A673 (cell line): ENCODE results near the gene TECPR2. TPM values are rescaled to one million over a fixed set of nuclear protein-coding genes. Genes with fewer than 3 reads are reported as not detected.
"Not testable (repeated sequence)": the region's sequence is repeated elsewhere in the genome, so short reads cannot be mapped to it uniquely, and the experiment has no call there.

ENCODE experiments used
- BruUV-seq: library from RNA; stranded (reverse); fragments of 400-500 nt; replicated peaks from 2 replicates; lab custom pipeline; 2021; lab: Mats Ljungman, UMichigan
- CTCF ChIA-PET: fragments of 300-600 bp; sonication (Branson Sonifier 250); formaldehyde crosslinking; loops from one replicate; lab custom pipeline; 2022; ENCODE audit warnings: antibody characterized with exemption; lab: Charles Lee
- POLR2A ChIA-PET: fragments of 300-600 bp; sonication (Branson Sonifier 250); formaldehyde crosslinking; loops from one replicate; lab custom pipeline; 2022; ENCODE audit warnings: antibody characterized with exemption; ENCODE audit not compliant: low non-redundant PET; lab: Charles Lee
- DNase-seq: peaks from one replicate; pipeline ENCODE4 v3.0.0-alpha.2; 2015; ENCODE audit warnings: low spot score
- H3K27ac ChIP-seq: fragments of 200-600 bp; sonication (generic); 2 replicates; pipeline ENCODE4 v1.5.1; 2016; ENCODE audit warnings: mixed run types, low read depth, mild to moderate bottlenecking, mixed read lengths, antibody characterized with exemption, low read length; ENCODE audit not compliant: poor library complexity, severe bottlenecking
- H3K27me3 ChIP-seq: fragments of 200-600 bp; sonication (generic); replicated peaks from 2 replicates; pipeline ENCODE4 v1.6.1; 2017; ENCODE audit warnings: mixed run types, low read depth, mild to moderate bottlenecking, mixed read lengths, antibody characterized with exemption, low read length; ENCODE audit not compliant: insufficient read depth, poor library complexity
- H3K36me3 ChIP-seq: fragments of 200-600 bp; sonication (generic); 2 replicates; pipeline ENCODE4 v1.6.1; 2016; ENCODE audit warnings: mixed run types, mild to moderate bottlenecking, mixed read lengths, antibody characterized with exemption, low read length; ENCODE audit not compliant: insufficient read depth, poor library complexity, severe bottlenecking
- H3K4me1 ChIP-seq: fragments of 200-600 bp; sonication (generic); 2 replicates; pipeline ENCODE4 v1.6.1; 2017; ENCODE audit warnings: mixed run types, mild to moderate bottlenecking, mixed read lengths, antibody characterized with exemption, low read length; ENCODE audit not compliant: insufficient read depth, poor library complexity, severe bottlenecking
- H3K4me3 ChIP-seq: fragments of 200-600 bp; sonication (generic); 2 replicates; pipeline ENCODE4 v1.5.1; 2016; ENCODE audit warnings: low read depth, mixed run types, mild to moderate bottlenecking, mixed read lengths, low read length; ENCODE audit not compliant: poor library complexity, severe bottlenecking
- H3K9me3 ChIP-seq: fragments of 200-600 bp; sonication (generic); 2 replicates; pipeline ENCODE4 v1.6.1; 2016; ENCODE audit warnings: mixed run types, low read depth, mild to moderate bottlenecking, mixed read lengths, antibody characterized with exemption, low read length; ENCODE audit not compliant: poor library complexity, severe bottlenecking
- CTCF ChIP-seq: fragments of 300-800, 200-600 bp; sonication (generic); conservative IDR thresholded peaks from 2 replicates; pipeline ENCODE4 v1.5.1; 2017; ENCODE audit warnings: low read depth, mild to moderate bottlenecking, antibody characterized with exemption, low read length, moderate library complexity, mixed read lengths
- EZH2 ChIP-seq: fragments of 200-600 bp; sonication (generic); IDR thresholded peaks from 2 replicates; pipeline ENCODE4 v1.6.1; 2017; ENCODE audit warnings: borderline replicate concordance, low read depth, mild to moderate bottlenecking, mixed read lengths, antibody characterized with exemption, low read length; ENCODE audit not compliant: poor library complexity, severe bottlenecking
- intact Hi-C: fragments of 100-400 bp; cut with micrococcal nuclease; formaldehyde crosslinking; loops from one replicate; pipeline ENCODE4 v1.10.0; 2022; ENCODE audit not compliant: unreplicated experiment
- total RNA-seq: library from RNA; stranded (reverse); gene quantifications from 2 replicates; pipeline ENCODE4 v1.2.3, GENCODE V29; 2021

The TECPR2 gene
- total RNA-seq, 1 experiment from 2014 or later: 22.1 TPM

GRCh38 chr14:102345232-102345631 is 17.5 kb upstream of the TECPR2 start:
- H3K4me1 ChIP-seq: no peaks in the 10 kb centered on the region
- no peaks in the 10 kb centered on the region for H3K9me3 ChIP-seq
- ChIA-PET POLR2A (no interaction called here), CTCF (no interaction called here)
- intact Hi-C loops: no loop called here
- no TSS peak for BruUV-seq
- no peak for TF ChIP-seq EZH2
- TF ChIP-seq CTCF: no peak
- H3K27ac ChIP-seq: no peak overlapping the region
- no peak for DNase-seq
- H3K4me3 ChIP-seq: no peak overlapping the region
- no peaks in the 10 kb centered on the region for H3K27me3 ChIP-seq
- H3K36me3 ChIP-seq: peaks cover 42% of the 10 kb centered on the region

- intact Hi-C loops: no loop called here
- Histone ChIP-seq H3K4me1 (no peaks in the 10 kb centered on the region), H3K9me3 (no peaks in the 10 kb centered on the region), H3K27me3 (no peaks in the 10 kb centered on the region), H3K27ac (no peak overlapping the region), H3K36me3 (peaks cover 36% of the 10 kb centered on the region), H3K4me3 (no peak overlapping the region)
- CTCF ChIA-PET: no interaction called here
- BruUV-seq: no TSS peak
- TF ChIP-seq EZH2: no peak
- no peak for TF ChIP-seq CTCF
- POLR2A ChIA-PET: no interaction called here
- DNase-seq: no peak
Measured at GRCh38 chr14:102346645-102347044, 16.1 kb upstream of the TECPR2 start.

GRCh38 chr14:102348376-102348775 is 14.4 kb upstream of the TECPR2 start:
- CTCF ChIA-PET: no interaction called here
- TF ChIP-seq EZH2: no peak
- intact Hi-C loops: no loop called here
- no peak overlapping the region for H3K27ac ChIP-seq
- no peak for DNase-seq
- no peaks in the 10 kb centered on the region for H3K4me1 ChIP-seq
- H3K9me3 ChIP-seq: no peaks in the 10 kb centered on the region
- no peaks in the 10 kb centered on the region for H3K27me3 ChIP-seq
- no TSS peak for BruUV-seq
- no peak overlapping the region for H3K4me3 ChIP-seq
- peaks cover 35% of the 10 kb centered on the region for H3K36me3 ChIP-seq
- POLR2A ChIA-PET: no interaction called here

- H3K27me3 ChIP-seq: no peaks in the 10 kb centered on the region
- BruUV-seq: no TSS peak
- intact Hi-C loops: no loop called here
- no peak overlapping the region for H3K4me3 ChIP-seq
- H3K36me3 ChIP-seq: peaks cover 25% of the 10 kb centered on the region
- CTCF ChIA-PET: no interaction called here
- DNase-seq: no peak
- POLR2A ChIA-PET: no interaction called here
- no peak for TF ChIP-seq EZH2
- no peak for TF ChIP-seq CTCF
- H3K9me3 ChIP-seq: no peaks in the 10 kb centered on the region
- no peaks in the 10 kb centered on the region for H3K4me1 ChIP-seq
- no peak overlapping the region for H3K27ac ChIP-seq
Measured at GRCh38 chr14:102351023-102351422, 11.7 kb upstream of the TECPR2 start.

- peak; percentile 11 for DNase-seq
Measured at GRCh38 chr14:102351593-102351992, 11.1 kb upstream of the TECPR2 start.

More at GRCh38 chr14:102351593-102351992, 11.1 kb upstream of the TECPR2 start:
- H3K4me3 ChIP-seq, H3K27ac ChIP-seq, BruUV-seq, H3K9me3 ChIP-seq, H3K4me1 ChIP-seq, POLR2A ChIA-PET, H3K27me3 ChIP-seq, intact Hi-C loops, CTCF ChIA-PET: not testable (repeated sequence)
- peaks cover 25% of the 10 kb centered on the region for H3K36me3 ChIP-seq
